Astrocyte of the cerebellum (primary cell): ENCODE measurements around the gene PLXNC1.

Experiments
- DNase-seq: peaks from one replicate; pipeline ENCODE4 v3.0.0-alpha.2; 2011; ENCODE audit warnings: low read depth
- H3K4me3 ChIP-seq: 2 replicates; pipeline ENCODE4 v1.5.1; 2011; ENCODE audit warnings: mild to moderate bottlenecking, low read depth, low read length, moderate library complexity
- in situ Hi-C: cut with HindIII; loops from 2 replicates; pipeline ENCODE4 v1.10.0; 2017; ENCODE audit warnings: low sequenced_read_pairs
- TF ChIP-seq, protein P1 (sequence below): IDR thresholded peaks from 2 replicates; pipeline ENCODE4 v1.5.1; 2012; ENCODE audit warnings: low read length, low read depth, moderate library complexity, mild to moderate bottlenecking; ENCODE audit errors: missing control alignments

The PLXNC1 gene

DNA sequence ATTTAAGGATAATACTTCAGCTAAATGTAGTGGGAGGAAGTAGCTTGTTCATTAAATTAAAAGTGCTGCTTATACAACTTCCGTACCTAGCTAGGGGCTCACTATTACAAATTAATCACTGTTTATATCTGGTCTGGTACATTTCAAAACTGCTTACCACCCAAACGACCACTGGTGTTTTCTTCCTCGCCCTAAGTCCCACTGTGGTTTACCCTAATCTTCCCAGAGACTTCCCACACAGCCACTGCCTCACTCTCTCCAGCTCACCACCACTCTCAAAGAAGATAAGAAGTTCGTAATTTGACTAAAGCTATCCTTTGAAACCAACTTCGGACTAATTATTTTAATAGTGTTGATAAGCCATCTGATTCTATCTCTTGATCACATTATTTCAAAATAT is 62.6 kb downstream of the PLXNC1 start:
- no peak for DNase-seq
- in situ Hi-C loops = no loop called here
- no peak overlapping the region for H3K4me3 ChIP-seq
- TF ChIP-seq, protein P1, sequence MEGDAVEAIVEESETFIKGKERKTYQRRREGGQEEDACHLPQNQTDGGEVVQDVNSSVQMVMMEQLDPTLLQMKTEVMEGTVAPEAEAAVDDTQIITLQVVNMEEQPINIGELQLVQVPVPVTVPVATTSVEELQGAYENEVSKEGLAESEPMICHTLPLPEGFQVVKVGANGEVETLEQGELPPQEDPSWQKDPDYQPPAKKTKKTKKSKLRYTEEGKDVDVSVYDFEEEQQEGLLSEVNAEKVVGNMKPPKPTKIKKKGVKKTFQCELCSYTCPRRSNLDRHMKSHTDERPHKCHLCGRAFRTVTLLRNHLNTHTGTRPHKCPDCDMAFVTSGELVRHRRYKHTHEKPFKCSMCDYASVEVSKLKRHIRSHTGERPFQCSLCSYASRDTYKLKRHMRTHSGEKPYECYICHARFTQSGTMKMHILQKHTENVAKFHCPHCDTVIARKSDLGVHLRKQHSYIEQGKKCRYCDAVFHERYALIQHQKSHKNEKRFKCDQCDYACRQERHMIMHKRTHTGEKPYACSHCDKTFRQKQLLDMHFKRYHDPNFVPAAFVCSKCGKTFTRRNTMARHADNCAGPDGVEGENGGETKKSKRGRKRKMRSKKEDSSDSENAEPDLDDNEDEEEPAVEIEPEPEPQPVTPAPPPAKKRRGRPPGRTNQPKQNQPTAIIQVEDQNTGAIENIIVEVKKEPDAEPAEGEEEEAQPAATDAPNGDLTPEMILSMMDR = no peak

- DNase-seq = no peak
- in situ Hi-C loops = no loop called here
- no peak overlapping the region for H3K4me3 ChIP-seq
- TF ChIP-seq, protein P1 = no peak
Observed at GRCh38 chr12:94218233-94218632, 69.9 kb downstream of the PLXNC1 start.

- in situ Hi-C loops = no loop called here
- TF ChIP-seq, protein P1 = no peak
- no peak for DNase-seq
- no peak overlapping the region for H3K4me3 ChIP-seq
Observed at GRCh38 chr12:94219622-94220302, 71.4 kb downstream of the PLXNC1 start.

DNA sequence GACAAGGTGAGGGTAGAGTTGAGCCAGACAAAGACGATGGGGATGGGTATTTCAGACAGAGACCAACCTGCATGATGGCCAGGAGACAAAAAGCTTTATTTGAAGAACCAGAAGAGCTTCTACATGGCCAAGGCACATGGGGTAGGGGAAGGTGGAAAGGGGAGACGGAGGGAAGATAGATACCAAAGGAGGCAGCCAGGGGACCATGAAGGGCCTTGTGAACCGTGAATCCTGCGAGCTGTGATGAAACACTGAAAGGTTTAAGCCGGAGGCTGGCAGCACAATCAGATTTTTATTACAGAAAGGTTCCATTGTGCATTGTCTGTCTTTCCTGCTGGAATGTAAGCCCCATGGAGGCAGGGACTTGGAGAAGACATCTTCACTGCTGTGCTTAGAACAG is 72.4 kb downstream of the PLXNC1 start:
- in situ Hi-C loops = no loop called here
- no peak for DNase-seq
- TF ChIP-seq, protein P1 = no peak
- H3K4me3 ChIP-seq = no peak overlapping the region

- TF ChIP-seq, protein P1 = no peak
- in situ Hi-C loops = no loop called here
- no peak for DNase-seq
- no peak overlapping the region for H3K4me3 ChIP-seq
Observed at GRCh38 chr12:94222351-94223084, 74.1 kb downstream of the PLXNC1 start.

- H3K4me3 ChIP-seq = no peak overlapping the region
- no peak for DNase-seq
- in situ Hi-C loops = no loop called here
- TF ChIP-seq, protein P1 = no peak
Observed at GRCh38 chr12:94223842-94224241, 75.5 kb downstream of the PLXNC1 start.
